ENCODE results near the gene AFAP1L1. TPM values are rescaled to one million over a fixed set of nuclear protein-coding genes. Genes with fewer than 3 reads are reported as not detected.

Gene AFAP1L1
- total and polyA plus RNA-seq, 9 of the 15 experiments (the other 6 are each of a cell fraction or from before 2014, with no cell fraction given) = 0.01 to 0.12 (median 0.03) TPM; not detected in 4

DNA sequence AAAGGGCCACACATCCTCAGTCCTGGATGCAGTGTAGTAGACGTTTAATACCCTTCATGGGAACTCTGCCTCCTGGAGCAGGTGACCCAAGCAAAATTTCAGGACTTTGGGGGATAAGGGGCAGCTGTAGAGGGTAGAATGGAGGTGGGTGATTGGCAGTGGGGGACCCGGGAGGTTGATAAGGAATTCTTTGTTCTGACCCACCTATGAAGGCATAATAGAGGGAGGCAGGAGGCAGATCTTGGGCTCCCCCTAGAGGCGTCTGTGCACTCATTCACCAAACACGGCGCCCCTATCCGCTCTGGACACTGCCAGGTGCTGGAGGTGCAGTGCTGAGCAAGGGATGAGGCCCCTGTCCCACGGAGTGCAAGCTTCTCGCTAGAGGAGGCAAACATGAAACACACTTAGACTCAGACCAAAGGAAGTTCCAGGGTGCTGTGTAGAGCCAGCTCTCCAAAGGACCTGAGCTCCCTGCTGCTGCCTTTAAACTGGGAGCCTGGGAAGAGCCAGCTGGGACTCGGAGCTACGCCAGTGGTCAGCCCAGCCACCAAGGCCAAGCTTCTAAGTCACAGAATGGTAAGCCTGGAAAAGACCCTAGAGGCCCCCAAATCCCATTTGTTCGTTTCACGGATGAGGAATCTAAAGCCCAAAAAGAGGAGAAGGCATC, 99.8 kb downstream of the AFAP1L1 start (continued):
- TF ChIP-seq, protein P1, sequence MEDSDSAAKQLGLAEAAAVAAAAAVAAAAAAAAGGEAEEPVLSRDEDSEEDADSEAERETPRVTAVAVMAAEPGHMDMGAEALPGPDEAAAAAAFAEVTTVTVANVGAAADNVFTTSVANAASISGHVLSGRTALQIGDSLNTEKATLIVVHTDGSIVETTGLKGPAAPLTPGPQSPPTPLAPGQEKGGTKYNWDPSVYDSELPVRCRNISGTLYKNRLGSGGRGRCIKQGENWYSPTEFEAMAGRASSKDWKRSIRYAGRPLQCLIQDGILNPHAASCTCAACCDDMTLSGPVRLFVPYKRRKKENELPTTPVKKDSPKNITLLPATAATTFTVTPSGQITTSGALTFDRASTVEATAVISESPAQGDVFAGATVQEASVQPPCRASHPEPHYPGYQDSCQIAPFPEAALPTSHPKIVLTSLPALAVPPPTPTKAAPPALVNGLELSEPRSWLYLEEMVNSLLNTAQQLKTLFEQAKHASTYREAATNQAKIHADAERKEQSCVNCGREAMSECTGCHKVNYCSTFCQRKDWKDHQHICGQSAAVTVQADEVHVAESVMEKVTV (CRISPR knock-in tag; IDR thresholded peaks at IDR 0.05) = 0 out of 2 replicates have a peak, but pooled peaks have one; percentile 36
- TF ChIP-seq SP1 (CRISPR knock-in tag; IDR thresholded peaks at IDR 0.05) (peak; percentile 31; the same call in 1 of the 2 replicates), RAD21 (CRISPR knock-in tag; conservative IDR thresholded peaks at IDR 0.05 in 1 of 2, IDR thresholded peaks at IDR 0.05 in 1 of 2) (peak; percentile 67 to 82), CREM (IDR thresholded peaks at IDR 0.05; ENCODE audit: low read depth) (0 out of 2 replicates have a peak, but pooled peaks have one; percentile 21), E2F3 (CRISPR knock-in tag; IDR thresholded peaks at IDR 0.05) (no peak), YBX1 (IDR thresholded peaks at IDR 0.05) (no peak), SMC3 (conservative IDR thresholded peaks at IDR 0.05; ENCODE audit: insufficient read depth, low read depth, low read length) (peak; percentile 67), YY1 (IDR thresholded peaks at IDR 0.05; ENCODE audit: borderline replicate concordance in 1 of 3, control insufficient read depth in 1 of 3, extremely low read depth in 1 of 3, insufficient read depth in 3 of 3, insufficient read length in 1 of 3, insufficient replicate concordance in 2 of 3, low read depth in 1 of 3, low read length in 2 of 3) (peak in 1 of 3 experiments; percentile 11), LEF1 (IDR thresholded peaks at IDR 0.05) (no peak), KLF13 (tag; IDR thresholded peaks at IDR 0.05; ENCODE audit: borderline replicate concordance, low read depth) (no peak), ARID2 (IDR thresholded peaks at IDR 0.05) (0 out of 2 replicates have a peak, but pooled peaks have one; percentile 25), RB1 (IDR thresholded peaks at IDR 0.05; ENCODE audit: low read depth) (peak; percentile 51; the same call in 1 of the 2 replicates), CC2D1A (IDR thresholded peaks at IDR 0.05) (0 out of 2 replicates have a peak, but pooled peaks have one; percentile 21)
- TF ChIP-seq, protein P2, sequence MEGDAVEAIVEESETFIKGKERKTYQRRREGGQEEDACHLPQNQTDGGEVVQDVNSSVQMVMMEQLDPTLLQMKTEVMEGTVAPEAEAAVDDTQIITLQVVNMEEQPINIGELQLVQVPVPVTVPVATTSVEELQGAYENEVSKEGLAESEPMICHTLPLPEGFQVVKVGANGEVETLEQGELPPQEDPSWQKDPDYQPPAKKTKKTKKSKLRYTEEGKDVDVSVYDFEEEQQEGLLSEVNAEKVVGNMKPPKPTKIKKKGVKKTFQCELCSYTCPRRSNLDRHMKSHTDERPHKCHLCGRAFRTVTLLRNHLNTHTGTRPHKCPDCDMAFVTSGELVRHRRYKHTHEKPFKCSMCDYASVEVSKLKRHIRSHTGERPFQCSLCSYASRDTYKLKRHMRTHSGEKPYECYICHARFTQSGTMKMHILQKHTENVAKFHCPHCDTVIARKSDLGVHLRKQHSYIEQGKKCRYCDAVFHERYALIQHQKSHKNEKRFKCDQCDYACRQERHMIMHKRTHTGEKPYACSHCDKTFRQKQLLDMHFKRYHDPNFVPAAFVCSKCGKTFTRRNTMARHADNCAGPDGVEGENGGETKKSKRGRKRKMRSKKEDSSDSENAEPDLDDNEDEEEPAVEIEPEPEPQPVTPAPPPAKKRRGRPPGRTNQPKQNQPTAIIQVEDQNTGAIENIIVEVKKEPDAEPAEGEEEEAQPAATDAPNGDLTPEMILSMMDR (IDR thresholded peaks at IDR 0.05 in 2 of 3, conservative IDR thresholded peaks at IDR 0.05 in 1 of 3; ENCODE audit: insufficient read depth in 2 of 3, low read depth in 1 of 3, low read length in 3 of 3) = peak; percentile 92 to 94 (median 92)
- TF ChIP-seq, protein P3, sequence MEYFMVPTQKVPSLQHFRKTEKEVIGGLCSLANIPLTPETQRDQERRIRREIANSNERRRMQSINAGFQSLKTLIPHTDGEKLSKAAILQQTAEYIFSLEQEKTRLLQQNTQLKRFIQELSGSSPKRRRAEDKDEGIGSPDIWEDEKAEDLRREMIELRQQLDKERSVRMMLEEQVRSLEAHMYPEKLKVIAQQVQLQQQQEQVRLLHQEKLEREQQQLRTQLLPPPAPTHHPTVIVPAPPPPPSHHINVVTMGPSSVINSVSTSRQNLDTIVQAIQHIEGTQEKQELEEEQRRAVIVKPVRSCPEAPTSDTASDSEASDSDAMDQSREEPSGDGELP (CRISPR knock-in tag; IDR thresholded peaks at IDR 0.05; ENCODE audit: borderline replicate concordance) = 0 out of 2 replicates have a peak, but pooled peaks have one; percentile 15

All from K562 (cell line).